Hepatocyte (in vitro differentiated cells): Measurements from ENCODE around the gene PRPF6.

Experiments
- CTCF ChIP-seq: fragments of 200-600 bp; sonication (generic); IDR thresholded peaks from 2 replicates; pipeline ENCODE4 v1.5.1; 2016; ENCODE audit warnings: antibody characterized with exemption, mild to moderate bottlenecking; ENCODE audit not compliant: poor library complexity
- EZH2 ChIP-seq: fragments of 200-600 bp; sonication (generic); IDR thresholded peaks from 2 replicates; pipeline ENCODE4 v1.6.1; 2016; ENCODE audit warnings: antibody characterized with exemption, mild to moderate bottlenecking, borderline replicate concordance
- EZH2phosphoT487 ChIP-seq: fragments of 200-600 bp; sonication (generic); IDR thresholded peaks from one replicate; pipeline ENCODE4 v1.6.1; 2018; ENCODE audit warnings: antibody characterized with exemption, mild to moderate bottlenecking, low read depth, moderate library complexity; ENCODE audit not compliant: unreplicated experiment, severe bottlenecking

- TF ChIP-seq CTCF (no peak), EZH2 (no peak), EZH2phosphoT487 (no peak)
Measured at GRCh38 chr20:64040231-64041039, 59.5 kb downstream of the PRPF6 start.
